HAP-1 (cell line): Measurements from ENCODE around the gene GALNT17.

Experiments
- DNase-seq, 2 experiments: peaks; one replicate each; pipeline ENCODE4 v3.0.0-alpha.2; 2016 to 2020; ENCODE audit warnings: low spot score in 2 of 2
- H3K27me3 ChIP-seq: fragments of 250-450 bp; sonication (Bioruptor Pico); 2 replicates; pipeline ENCODE4 v1.5.1; 2020; ENCODE audit warnings: low read depth, mild to moderate bottlenecking, moderate library complexity
- H3K36me3 ChIP-seq: fragments of 250-450 bp; sonication (Bioruptor Pico); replicated peaks from 2 replicates; pipeline ENCODE4 v1.5.1; 2020; ENCODE audit warnings: mild to moderate bottlenecking
- H3K4me1 ChIP-seq: fragments of 250-450 bp; sonication (Bioruptor Pico); 2 replicates; pipeline ENCODE4 v1.5.1; 2020; ENCODE audit warnings: mild to moderate bottlenecking
- H3K4me3 ChIP-seq: fragments of 250-450 bp; sonication (Bioruptor Pico); 2 replicates; pipeline ENCODE4 v1.5.1; 2020; ENCODE audit warnings: mild to moderate bottlenecking, moderate library complexity
- H3K9me3 ChIP-seq: fragments of 250-450 bp; sonication (Bioruptor Pico); 2 replicates; pipeline ENCODE4 v1.5.1; 2020; ENCODE audit warnings: mild to moderate bottlenecking, moderate library complexity
- in situ Hi-C: fragments of 300-500 bp; cut with MboI; formaldehyde crosslinking; loops from 3 replicates; pipeline ENCODE4 v1.14.3; 2020; ENCODE audit warnings: low sequenced_read_pairs, inconsistent platforms, mixed read lengths

GALNT17 gene

GRCh38 chr7:71652510-71652909, 520.6 kb downstream of the GALNT17 start:
- Histone ChIP-seq H3K27me3 (no peaks in the 10 kb centered on the region), H3K4me3 (no peak overlapping the region), H3K4me1 (no peaks in the 10 kb centered on the region), H3K36me3 (no peaks in the 10 kb centered on the region), H3K9me3 (no peaks in the 10 kb centered on the region)
- DNase-seq = no peak
- in situ Hi-C loops = no loop called here

- H3K36me3 ChIP-seq = no peaks in the 10 kb centered on the region
- in situ Hi-C loops = no loop called here
- no peaks in the 10 kb centered on the region for H3K4me1 ChIP-seq
- no peaks in the 10 kb centered on the region for H3K27me3 ChIP-seq
- DNase-seq = no peak
- no peak overlapping the region for H3K4me3 ChIP-seq
- no peaks in the 10 kb centered on the region for H3K9me3 ChIP-seq
Observed at GRCh38 chr7:71657386-71657785, 525.4 kb downstream of the GALNT17 start.

- H3K36me3 ChIP-seq = no peaks in the 10 kb centered on the region
Observed at GRCh38 chr7:71659622-71660021, 527.7 kb downstream of the GALNT17 start.

DNA sequence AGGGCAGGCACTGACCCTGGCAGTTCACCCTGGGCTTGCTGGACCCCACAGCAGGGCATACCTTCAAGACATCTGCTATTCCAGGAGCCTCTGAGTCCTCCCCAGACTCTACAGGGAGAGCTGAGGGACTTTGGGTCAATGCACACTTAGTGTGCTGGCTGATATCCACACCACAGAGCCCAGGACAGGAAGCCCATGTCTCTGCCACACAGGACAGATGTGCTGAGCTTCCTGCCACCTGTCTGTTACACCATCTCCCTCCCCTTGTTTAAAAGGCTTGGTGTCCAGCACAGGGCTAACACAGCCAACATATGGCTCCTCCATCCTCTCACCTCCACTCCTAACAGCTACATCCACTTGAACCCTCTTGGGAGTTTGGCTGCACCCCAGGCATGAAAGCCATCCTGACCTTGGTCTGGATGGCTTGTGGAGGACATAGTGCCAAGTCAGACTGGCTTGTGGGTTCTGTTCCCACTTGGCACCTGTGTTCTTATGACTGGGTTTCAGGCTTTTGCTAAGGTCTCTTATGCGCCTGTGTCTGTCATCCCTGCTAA, 529.8 kb downstream of the GALNT17 start:
- in situ Hi-C loops = no loop called here
- DNase-seq = no peak
- Histone ChIP-seq H3K27me3 (no peaks in the 10 kb centered on the region), H3K9me3 (no peaks in the 10 kb centered on the region), H3K4me1 (no peaks in the 10 kb centered on the region), H3K4me3 (no peak overlapping the region), H3K36me3 (no peaks in the 10 kb centered on the region)

More at GRCh38 chr7:71659622-71660021, 527.7 kb downstream of the GALNT17 start:
- no peaks in the 10 kb centered on the region for H3K9me3 ChIP-seq
- H3K4me3 ChIP-seq = no peak overlapping the region
- in situ Hi-C loops = no loop called here
- H3K4me1 ChIP-seq = no peaks in the 10 kb centered on the region
- DNase-seq = no peak
- H3K27me3 ChIP-seq = no peaks in the 10 kb centered on the region

GRCh38 chr7:71665716-71666115, 533.8 kb downstream of the GALNT17 start:
- no peaks in the 10 kb centered on the region for H3K36me3 ChIP-seq
- no peak overlapping the region for H3K4me3 ChIP-seq
- in situ Hi-C loops = no loop called here
- H3K4me1 ChIP-seq = no peaks in the 10 kb centered on the region
- no peaks in the 10 kb centered on the region for H3K27me3 ChIP-seq
- H3K9me3 ChIP-seq = no peaks in the 10 kb centered on the region
- no peak for DNase-seq

- DNase-seq = no peak
- in situ Hi-C loops = no loop called here
- H3K9me3 ChIP-seq = no peaks in the 10 kb centered on the region
- H3K36me3 ChIP-seq = no peaks in the 10 kb centered on the region
- H3K4me1 ChIP-seq = no peaks in the 10 kb centered on the region
- no peak overlapping the region for H3K4me3 ChIP-seq
- H3K27me3 ChIP-seq = no peaks in the 10 kb centered on the region
Observed at GRCh38 chr7:71668572-71668971, 536.6 kb downstream of the GALNT17 start.

- H3K27me3 ChIP-seq = no peaks in the 10 kb centered on the region
- in situ Hi-C loops = no loop called here
- no peaks in the 10 kb centered on the region; the same call in 1 of the 2 replicates for H3K9me3 ChIP-seq
- no peaks in the 10 kb centered on the region for H3K4me1 ChIP-seq
- H3K4me3 ChIP-seq = no peak overlapping the region
- H3K36me3 ChIP-seq = no peaks in the 10 kb centered on the region
- DNase-seq = no peak
Observed at GRCh38 chr7:71679480-71679879, 547.5 kb downstream of the GALNT17 start.

- H3K36me3 ChIP-seq = no peaks in the 10 kb centered on the region
- no peak for DNase-seq
- no peaks in the 10 kb centered on the region; the same call in 1 of the 2 replicates for H3K9me3 ChIP-seq
- H3K4me1 ChIP-seq = no peaks in the 10 kb centered on the region
- no peak overlapping the region for H3K4me3 ChIP-seq
- H3K27me3 ChIP-seq = no peaks in the 10 kb centered on the region
- in situ Hi-C loops = no loop called here
Observed at GRCh38 chr7:71682181-71682580, 550.2 kb downstream of the GALNT17 start.

GRCh38 chr7:71682841-71683781, 551.2 kb downstream of the GALNT17 start:
- DNase-seq = no peak
- Histone ChIP-seq H3K9me3 (no peaks in the 10 kb centered on the region; the same call in 1 of the 2 replicates), H3K36me3 (no peaks in the 10 kb centered on the region), H3K4me3 (no peak overlapping the region), H3K27me3 (no peaks in the 10 kb centered on the region), H3K4me1 (no peaks in the 10 kb centered on the region)
- in situ Hi-C loops = no loop called here

DNA sequence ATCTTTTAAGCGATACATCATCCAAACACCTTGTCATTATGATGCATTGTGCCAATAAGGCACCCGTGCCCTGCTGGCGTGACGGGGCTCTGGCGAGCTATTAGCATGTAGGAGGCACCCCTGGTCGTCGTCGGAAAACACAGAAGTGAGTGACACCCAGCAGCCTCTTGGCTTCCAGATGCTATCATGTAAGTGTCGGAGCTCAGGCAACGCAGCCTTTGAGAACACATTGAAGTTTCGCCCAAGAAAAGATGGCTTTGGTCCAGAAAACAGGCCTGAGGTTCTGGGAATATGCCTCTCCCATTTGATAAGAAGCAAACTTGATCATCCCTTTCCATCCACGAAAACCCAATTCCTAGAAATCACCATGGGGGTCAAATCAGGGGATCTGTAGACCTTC, 555.3 kb downstream of the GALNT17 start:
- Histone ChIP-seq H3K9me3 (no peaks in the 10 kb centered on the region; the same call in 1 of the 2 replicates), H3K27me3 (no peaks in the 10 kb centered on the region), H3K36me3 (no peaks in the 10 kb centered on the region), H3K4me1 (no peaks in the 10 kb centered on the region), H3K4me3 (no peak overlapping the region)
- in situ Hi-C loops = no loop called here
- no peak for DNase-seq

GRCh38 chr7:71687831-71688599, 556.1 kb downstream of the GALNT17 start:
- Histone ChIP-seq H3K36me3 (no peaks in the 10 kb centered on the region), H3K4me3 (no peak overlapping the region), H3K4me1 (no peaks in the 10 kb centered on the region), H3K27me3 (no peaks in the 10 kb centered on the region), H3K9me3 (no peaks in the 10 kb centered on the region; the same call in 1 of the 2 replicates)
- DNase-seq = no peak
- in situ Hi-C loops = no loop called here

- DNase-seq = no peak
- no peaks in the 10 kb centered on the region for H3K9me3 ChIP-seq
- H3K4me3 ChIP-seq = no peak overlapping the region
- in situ Hi-C loops = no loop called here
- no peaks in the 10 kb centered on the region for H3K4me1 ChIP-seq
- H3K27me3 ChIP-seq = no peaks in the 10 kb centered on the region
- H3K36me3 ChIP-seq = no peaks in the 10 kb centered on the region
Observed at GRCh38 chr7:71691538-71691937, 559.6 kb downstream of the GALNT17 start.

DNA sequence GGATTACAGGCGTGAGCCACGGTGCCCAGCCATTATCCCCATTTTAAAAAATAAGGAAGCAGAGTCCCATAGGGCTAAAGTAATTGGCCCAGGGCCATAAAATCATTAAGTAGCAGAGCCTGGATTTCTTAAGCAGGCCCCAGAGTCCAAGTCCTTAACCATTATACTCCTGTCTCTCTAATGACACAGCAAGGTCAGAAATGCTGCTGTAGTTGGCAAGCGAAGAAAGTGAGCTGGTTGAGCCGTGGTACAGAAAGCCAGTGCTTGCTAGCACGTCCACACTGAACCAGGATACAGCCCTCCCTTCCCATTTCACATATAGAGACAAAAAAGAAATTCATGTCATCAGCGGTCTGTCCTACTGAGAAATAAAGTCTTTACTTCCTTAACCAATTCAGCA, 562.7 kb downstream of the GALNT17 start:
- in situ Hi-C loops = no loop called here
- H3K36me3 ChIP-seq = no peaks in the 10 kb centered on the region
- H3K4me1 ChIP-seq = no peaks in the 10 kb centered on the region
- H3K9me3 ChIP-seq = no peaks in the 10 kb centered on the region
- no peak for DNase-seq
- no peaks in the 10 kb centered on the region for H3K27me3 ChIP-seq
- H3K4me3 ChIP-seq = no peak overlapping the region

- no peak for DNase-seq
- in situ Hi-C loops = no loop called here
- no peak overlapping the region for H3K4me3 ChIP-seq
- no peaks in the 10 kb centered on the region for H3K9me3 ChIP-seq
- H3K4me1 ChIP-seq = no peaks in the 10 kb centered on the region
- H3K36me3 ChIP-seq = no peaks in the 10 kb centered on the region
- H3K27me3 ChIP-seq = no peaks in the 10 kb centered on the region
Observed at GRCh38 chr7:71695186-71695585, 563.2 kb downstream of the GALNT17 start.
